Mesothelial cell of epicardium (in vitro differentiated cells): ENCODE measurements around the gene RNLS. TPM values are rescaled to one million over a fixed set of nuclear protein-coding genes. Genes with fewer than 3 reads are reported as not detected.

Experiments used
- DNase-seq, 2 experiments: peaks; one replicate each; pipeline ENCODE4 v3.0.0; 2021; ENCODE audit warnings: low spot score in 2 of 2; ENCODE audit not compliant: unreplicated experiment in 2 of 2
- H3K27ac Mint-ChIP-seq: 2 replicates; pipeline ENCODE4 v1.8.0; 2021; ENCODE audit warnings: mixed read lengths
- H3K27me3 Mint-ChIP-seq: 2 replicates; pipeline ENCODE4 v1.8.0; 2021; ENCODE audit warnings: low read depth, mixed read lengths
- H3K36me3 Mint-ChIP-seq: 2 replicates; pipeline ENCODE4 v1.8.0; 2021; ENCODE audit warnings: mixed read lengths
- H3K4me1 Mint-ChIP-seq: 2 replicates; pipeline ENCODE4 v1.8.0; 2021; ENCODE audit warnings: mixed read lengths
- H3K4me3 Mint-ChIP-seq: 2 replicates; pipeline ENCODE4 v1.8.0; 2021; ENCODE audit warnings: mild to moderate bottlenecking, moderate library complexity, mixed read lengths
- H3K9me3 Mint-ChIP-seq: 2 replicates; pipeline ENCODE4 v1.8.0; 2021; ENCODE audit warnings: mixed read lengths
- total RNA-seq: library from RNA; stranded (reverse); gene quantifications from 3 replicates; pipeline ENCODE4 v1.2.1, GENCODE V29; 2021
- TF ChIP-seq, protein P1 (sequence below): fragments of 200-600 bp; sonication (generic); IDR thresholded peaks from one replicate; pipeline ENCODE4 v1.5.0; 2021; ENCODE audit warnings: antibody characterized with exemption; ENCODE audit not compliant: unreplicated experiment

The RNLS gene
- total RNA-seq, 1 donor from 2014 or later = 9.4 TPM

DNA sequence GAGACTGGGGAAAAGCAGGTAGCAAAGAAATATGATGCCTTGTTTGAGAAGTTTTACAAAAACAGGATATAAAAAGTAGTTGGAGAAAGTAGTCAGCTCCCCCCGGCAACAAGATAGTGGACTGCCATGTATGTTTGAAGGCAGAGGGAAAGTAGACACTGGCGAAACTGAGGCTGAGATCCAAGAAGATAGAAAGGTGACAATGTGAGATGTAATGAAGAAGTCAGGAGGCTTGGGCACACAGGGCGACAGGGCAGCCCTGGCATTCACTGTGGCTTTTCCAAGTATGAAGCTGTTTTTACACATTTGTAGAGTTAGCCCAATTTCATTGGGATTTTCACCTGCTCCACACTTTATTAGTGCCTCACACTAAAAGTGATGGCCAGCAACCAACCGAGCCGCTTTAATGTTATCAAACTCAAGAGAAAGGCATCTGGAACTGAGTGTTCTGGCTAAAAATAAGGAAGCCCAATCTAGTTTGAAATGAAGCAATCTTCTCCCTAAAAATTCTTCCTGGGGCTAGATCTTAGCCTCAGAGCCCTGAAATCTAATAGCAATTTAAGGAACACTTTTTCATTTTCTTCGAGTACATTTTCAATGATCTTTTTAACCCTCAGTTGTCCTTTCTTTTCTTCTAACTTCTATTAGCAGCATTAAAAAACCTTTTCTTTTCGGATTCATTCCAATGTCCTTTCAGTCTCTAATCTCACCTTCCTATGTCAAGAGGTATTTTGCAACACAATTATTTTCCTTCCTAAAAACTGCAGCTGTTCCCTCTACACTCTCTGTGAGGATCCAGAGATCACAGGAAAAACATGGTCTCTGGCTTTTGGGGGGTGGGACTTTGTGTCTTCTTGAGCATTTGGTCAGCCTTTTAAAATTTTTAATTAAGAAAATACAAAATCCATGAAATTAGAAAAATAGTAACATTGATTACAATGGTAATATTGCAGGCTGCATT lies 108.0 kb downstream of the RNLS start:
- no peak overlapping the region for H3K4me3 Mint-ChIP-seq
- H3K36me3 Mint-ChIP-seq = no peaks in the 10 kb centered on the region
- H3K4me1 Mint-ChIP-seq = peaks cover 9% of the 10 kb centered on the region
- DNase-seq = no peak
- H3K9me3 Mint-ChIP-seq = no peaks in the 10 kb centered on the region
- TF ChIP-seq, protein P1, sequence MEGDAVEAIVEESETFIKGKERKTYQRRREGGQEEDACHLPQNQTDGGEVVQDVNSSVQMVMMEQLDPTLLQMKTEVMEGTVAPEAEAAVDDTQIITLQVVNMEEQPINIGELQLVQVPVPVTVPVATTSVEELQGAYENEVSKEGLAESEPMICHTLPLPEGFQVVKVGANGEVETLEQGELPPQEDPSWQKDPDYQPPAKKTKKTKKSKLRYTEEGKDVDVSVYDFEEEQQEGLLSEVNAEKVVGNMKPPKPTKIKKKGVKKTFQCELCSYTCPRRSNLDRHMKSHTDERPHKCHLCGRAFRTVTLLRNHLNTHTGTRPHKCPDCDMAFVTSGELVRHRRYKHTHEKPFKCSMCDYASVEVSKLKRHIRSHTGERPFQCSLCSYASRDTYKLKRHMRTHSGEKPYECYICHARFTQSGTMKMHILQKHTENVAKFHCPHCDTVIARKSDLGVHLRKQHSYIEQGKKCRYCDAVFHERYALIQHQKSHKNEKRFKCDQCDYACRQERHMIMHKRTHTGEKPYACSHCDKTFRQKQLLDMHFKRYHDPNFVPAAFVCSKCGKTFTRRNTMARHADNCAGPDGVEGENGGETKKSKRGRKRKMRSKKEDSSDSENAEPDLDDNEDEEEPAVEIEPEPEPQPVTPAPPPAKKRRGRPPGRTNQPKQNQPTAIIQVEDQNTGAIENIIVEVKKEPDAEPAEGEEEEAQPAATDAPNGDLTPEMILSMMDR = no peak
- no peaks in the 10 kb centered on the region for H3K27me3 Mint-ChIP-seq
- H3K27ac Mint-ChIP-seq = no peak overlapping the region

DNA sequence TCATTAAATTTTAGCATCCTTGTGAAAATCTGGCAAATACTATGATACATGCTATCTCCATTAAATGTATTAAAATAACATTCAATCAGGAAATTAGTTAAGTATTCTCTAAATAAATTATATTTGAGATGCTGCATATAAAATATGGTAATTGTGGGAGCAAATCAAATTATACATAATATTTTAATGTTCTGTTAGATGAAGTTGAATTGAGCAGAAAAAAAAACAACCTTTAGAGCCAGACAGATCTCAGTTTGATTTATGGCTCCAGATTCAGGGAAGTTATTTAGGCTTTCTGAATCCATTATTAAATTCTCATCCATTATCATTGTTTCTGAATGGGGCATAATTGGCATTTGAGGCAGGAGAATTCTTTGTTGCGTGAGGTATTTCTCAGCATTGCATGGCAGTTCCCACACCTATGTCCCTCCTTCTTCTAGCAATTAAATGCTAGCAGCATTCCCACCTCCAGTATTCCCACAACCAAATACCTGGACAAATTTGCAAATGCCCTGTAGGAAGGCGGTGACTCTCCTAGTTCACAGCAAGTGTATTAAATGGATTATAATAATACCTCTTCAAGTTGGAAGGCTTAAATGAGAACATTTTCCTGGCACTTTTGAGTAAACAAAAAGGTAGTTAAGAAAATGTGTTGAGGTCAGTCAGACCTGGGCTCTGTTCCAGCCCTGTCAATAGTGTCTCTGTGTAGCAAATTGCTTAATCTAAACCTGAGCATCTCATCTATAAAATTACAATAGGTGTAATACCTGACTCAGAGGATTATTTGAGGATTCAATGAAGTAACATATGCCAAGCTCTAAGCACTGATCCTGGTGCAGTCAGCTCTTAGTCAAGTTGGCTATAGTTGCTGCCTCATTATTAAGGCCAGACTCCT lies 108.9 kb downstream of the RNLS start:
- TF ChIP-seq, protein P1 = no peak
- peaks cover 9% of the 10 kb centered on the region for H3K4me1 Mint-ChIP-seq
- H3K27me3 Mint-ChIP-seq = no peaks in the 10 kb centered on the region
- H3K4me3 Mint-ChIP-seq = no peak overlapping the region
- no peak for DNase-seq
- no peaks in the 10 kb centered on the region for H3K9me3 Mint-ChIP-seq
- no peak overlapping the region for H3K27ac Mint-ChIP-seq
- no peaks in the 10 kb centered on the region for H3K36me3 Mint-ChIP-seq

DNA sequence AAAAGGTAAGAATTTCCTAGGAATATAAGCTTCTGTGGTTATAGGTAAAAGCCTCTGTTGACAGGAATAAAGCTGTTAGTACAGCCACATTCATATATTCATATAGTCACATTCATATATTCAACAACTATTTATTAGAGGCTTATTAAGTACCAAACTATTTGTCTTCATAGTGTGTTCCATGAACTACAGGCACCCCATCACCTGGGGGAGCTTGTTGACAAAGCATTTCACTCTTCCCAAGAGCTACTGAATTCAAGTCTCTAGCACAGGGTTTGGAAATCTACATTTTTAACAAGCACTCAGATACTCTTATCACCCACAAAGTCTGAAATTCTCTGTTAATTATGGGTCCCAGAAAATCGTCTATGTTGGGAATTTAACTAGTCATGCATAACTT lies 110.6 kb downstream of the RNLS start:
- Mint-ChIP-seq H3K4me1 (peaks cover 9% of the 10 kb centered on the region), H3K36me3 (no peaks in the 10 kb centered on the region), H3K9me3 (no peaks in the 10 kb centered on the region), H3K4me3 (no peak overlapping the region), H3K27me3 (no peaks in the 10 kb centered on the region), H3K27ac (no peak overlapping the region)
- DNase-seq = no peak
- TF ChIP-seq, protein P1 = no peak

DNA sequence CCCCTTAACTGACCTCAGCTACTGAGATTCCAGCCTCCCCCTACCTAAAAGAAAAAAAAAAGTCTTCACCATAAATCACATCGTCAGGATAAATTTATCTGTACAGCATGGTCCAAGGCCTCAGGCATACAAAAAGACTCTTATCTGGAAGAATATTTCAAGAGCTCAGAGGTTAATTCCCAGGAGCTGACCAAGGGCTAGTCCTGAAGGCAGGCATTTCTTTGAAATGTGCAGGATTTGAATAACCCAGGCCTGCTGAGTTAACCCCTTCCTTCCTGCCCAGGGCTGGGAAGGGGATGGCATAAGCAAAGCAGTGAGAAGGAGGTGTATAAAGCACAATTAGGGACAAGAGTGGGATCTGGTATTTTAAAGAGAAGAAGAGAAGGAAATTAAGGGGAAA lies 111.2 kb downstream of the RNLS start:
- Mint-ChIP-seq H3K27me3 (no peaks in the 10 kb centered on the region), H3K9me3 (no peaks in the 10 kb centered on the region), H3K36me3 (no peaks in the 10 kb centered on the region), H3K4me3 (no peak overlapping the region), H3K4me1 (peaks cover 9% of the 10 kb centered on the region), H3K27ac (no peak overlapping the region)
- TF ChIP-seq, protein P1 = no peak
- DNase-seq = no peak

DNA sequence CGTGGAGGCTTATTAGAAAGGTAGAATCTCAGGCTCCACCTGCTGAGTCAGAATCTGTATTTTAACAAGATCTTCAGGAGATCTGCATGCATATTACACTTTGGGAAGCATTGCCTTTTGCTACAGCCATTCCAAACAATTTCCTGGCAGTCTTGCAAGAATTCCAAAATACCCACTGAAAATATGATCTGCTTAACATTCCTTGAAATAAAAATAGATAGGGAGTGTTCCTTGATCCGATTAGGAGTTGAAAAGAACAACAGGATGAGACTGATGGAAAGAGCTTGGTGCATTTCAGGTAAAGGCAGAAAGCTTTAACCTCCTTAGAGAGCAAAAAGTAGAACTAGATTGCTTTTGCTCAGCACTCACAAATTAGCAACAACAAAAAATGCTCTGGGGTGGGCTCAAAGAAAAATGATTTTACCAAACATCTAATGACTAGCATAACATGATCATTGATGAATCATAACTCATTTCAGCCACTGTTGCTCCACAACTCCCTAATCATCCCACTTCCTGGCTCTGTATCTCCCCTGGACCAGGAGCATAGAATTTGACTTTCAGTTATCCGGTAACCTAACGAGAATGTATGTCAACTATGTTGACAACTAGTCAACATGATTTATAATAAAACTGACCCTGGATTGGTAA lies 115.2 kb downstream of the RNLS start:
- Mint-ChIP-seq H3K27me3 (no peaks in the 10 kb centered on the region), H3K4me1 (peaks cover 4% of the 10 kb centered on the region), H3K36me3 (no peaks in the 10 kb centered on the region), H3K9me3 (no peaks in the 10 kb centered on the region), H3K27ac (no peak overlapping the region), H3K4me3 (no peak overlapping the region)
- DNase-seq = no peak
- TF ChIP-seq, protein P1 = no peak
